Heart right ventricle (tissue), 16 donors: ENCODE data around the gene TADA1. TPM values are rescaled to one million over a fixed set of nuclear protein-coding genes. Genes with fewer than 3 reads are reported as not detected.
"Not testable (repeated sequence)": the region's sequence is repeated elsewhere in the genome, so short reads cannot be mapped to it uniquely, and the experiment has no call there.

Experiments
- ATAC-seq, 8 donors: fragments of 200-7000 bp; cut with Tn5 transposase; one replicate each; pipeline ENCODE4 v1.9.1; 2020; ENCODE audit warnings: mild to moderate bottlenecking in 8 of 8, moderate library complexity in 8 of 8, moderate number of reproducible peaks in 1 of 8
- DNase-seq, 2 donors: peaks; one replicate each; pipeline ENCODE4 v3.0.0-alpha.2; 2020
- H3K27ac ChIP-seq, 10 donors: fragments of 200-600 bp; sonication (generic) in 2 of 10; one replicate each; pipeline versions ENCODE4 v1.5.0 to v1.8.0; 2020 to 2022; ENCODE audit warnings: mild to moderate bottlenecking in 3 of 10
- H3K27me3 ChIP-seq, 7 donors: fragments of 200-600 bp; one replicate each; pipeline ENCODE4 v1.8.0; 2021 to 2022; ENCODE audit warnings: mild to moderate bottlenecking in 2 of 7
- H3K36me3 ChIP-seq, 9 donors: fragments of 200-600 bp; sonication (generic) in 1 of 9; one replicate each; pipeline versions ENCODE4 v1.5.0 to v1.8.0; 2020 to 2022; ENCODE audit warnings: mild to moderate bottlenecking in 2 of 9
- H3K4me1 ChIP-seq, 9 donors: fragments of 200-600 bp; sonication (generic) in 1 of 9; one replicate each; pipeline versions ENCODE4 v1.5.0 to v1.8.0; 2020 to 2022; ENCODE audit warnings: mild to moderate bottlenecking in 4 of 9
- H3K4me3 ChIP-seq, 10 donors: fragments of 200-600 bp; sonication (generic) in 2 of 10; one replicate each; pipeline versions ENCODE4 v1.5.0 to v1.8.0; 2020 to 2022; ENCODE audit warnings: mild to moderate bottlenecking in 7 of 10, moderate library complexity in 2 of 10
- H3K9me3 ChIP-seq, 11 donors: fragments of 200-600 bp in 10 of 11; sonication (generic) in 2 of 11; one replicate each; pipeline versions ENCODE4 v1.5.0 to v1.8.0; 2013 to 2022; ENCODE audit warnings: mild to moderate bottlenecking in 2 of 11, control low read depth in 1 of 11, moderate library complexity in 1 of 11
- CTCF ChIP-seq, 9 donors: fragments of 200-600 bp; sonication (generic) in 2 of 9; IDR thresholded peaks; one replicate each; pipeline versions ENCODE4 v1.5.0 to v1.8.0; 2021 to 2022; ENCODE audit warnings: antibody characterized with exemption in 9 of 9, mild to moderate bottlenecking in 5 of 9, moderate library complexity in 1 of 9
- WGBS, 2 donors: extraction: QIAGEN DNeasy Blood & Tissue Kit; methylation state at CpG; one replicate each; pipeline ENCODE4 v1.1.7; 2013; ENCODE audit warnings: inconsistent platforms in 1 of 2; 5-methylcytosine and 5-hydroxymethylcytosine counted together
- intact Hi-C, 10 donors: fragments of 100-400 bp; cut with DNase I; formaldehyde crosslinking; loops; one replicate each; pipeline versions ENCODE4 v1.11.1 to v1.14.2; 2022
- polyA plus RNA-seq, 2 donors: library from polyadenylated mRNA; stranded (reverse); fragments of 200-250 nt; gene quantifications; one replicate each; pipeline ENCODE4 v1.2.3, GENCODE V29; 2013
- total RNA-seq, 10 donors: library from RNA; stranded (reverse); fragmentation: NEBNext Ultra II Directional in 3 of 10; extraction: Animal tissue kit (Norgen Biotek cat#: 25700) in 3 of 10; gene quantifications; one replicate each; pipeline versions ENCODE4 v1.2.1 to v1.2.4, GENCODE V29; 2021 to 2023
- donor health status: Arrhythmogenic right ventricular cardiomyopathy.
- donor health status: ischemic (EF 13 %, LVEDD 7.1; RV severe dilation, severe dysfunction).
- donor health status: healthy with polysubstance abuse.
- donor health status: DM: no; HTN: yes; CAD: no.
- donor health status: DM: no; HTN: no; CAD: no.
- donor health status: ischemic (EF 25% LVEDD 6.9; RV normal size, moderate dysfunction).
- donor health status: ischemic (EF 25% LVEDD 5.7; RV mildly dilated, moderate dysfunction).
- donor health status: healthy.
- donor health status: DM: yes; HTN: yes; CAD: no.
- donor health status: Ischemic cardiomyopathy.
- donor health status: ischemic (EF 35%, LVEDD 5.7; RV mildly dilated, moderate dysfunction).
- donor health status: nonischemic (EF 11% LVEDD 7.7; RV severe dilation, severe dysfunction).
- donor health status: DM: yes; HTN: yes; CAD: no.
- donor health status: PGD.
- donor health status: ischemic (EF 29% LVEDD 5.4; RV normal size, mild dysfunction).
- donor health status: nonischemic (EF 23%, LVEDD 6.1; RV moderate dilation, normal function).

TADA1 gene
- total and polyA plus RNA-seq, 12 donors: 6.0 to 12.8 (median 8.9) TPM

GRCh38 chr1:166884971-166885370, 8.9 kb upstream of the TADA1 start:
- WGBS, 2 donors: 94% methylated on average over 3 of the region's 3 CpGs
- intact Hi-C loops: loop anchor here in 8 of 10 donors (1.0 to 5.0 kb wide), 4 partner anchors 172 to 174 kb away; no protein-coding TSS in a partner anchor
- Histone ChIP-seq H3K4me3 (no peak overlapping the region), H3K27me3 (peaks cover 0 to 41% (median 30%) of the 10 kb centered on the region in 7 donors), H3K9me3 (no peaks in the 10 kb centered on the region), H3K36me3 (no peaks in the 10 kb centered on the region), H3K27ac (no peak overlapping the region), H3K4me1 (peaks cover 0 to 10% (median 6%) of the 10 kb centered on the region in 9 donors)
- DNase-seq: no peak
- no peak for TF ChIP-seq CTCF (IDR thresholded peaks at IDR 0.05)
- ATAC-seq: no peak

GRCh38 chr1:166884040-166884642, 8.1 kb upstream of the TADA1 start:
- intact Hi-C loops: loop anchor here in 7 of 10 donors (1.0 to 5.0 kb wide), 4 partner anchors 173 to 175 kb away; no protein-coding TSS in a partner anchor
- no peak overlapping the region for H3K27ac ChIP-seq
- no peaks in the 10 kb centered on the region for H3K9me3 ChIP-seq
- DNase-seq (peak; percentile 37 to 49), ATAC-seq (peak; percentile 63 to 93 (median 80))
- peak overlapping the region in 4 of 10 donors; percentile 9 to 23 (median 14) for H3K4me3 ChIP-seq
- TF ChIP-seq CTCF (IDR thresholded peaks at IDR 0.05): peak; percentile 33 to 75 (median 71)
- 10% methylated on average over 44 of the region's 44 CpGs for WGBS, 2 donors
- H3K4me1 ChIP-seq: peaks cover 0 to 10% (median 6%) of the 10 kb centered on the region in 9 donors
- no peaks in the 10 kb centered on the region for H3K36me3 ChIP-seq
- H3K27me3 ChIP-seq: peaks cover 0 to 41% (median 30%) of the 10 kb centered on the region in 7 donors

GRCh38 chr1:166882893-166883292, 6.8 kb upstream of the TADA1 start:
- Histone ChIP-seq H3K36me3 (no peaks in the 10 kb centered on the region), H3K4me1 (peaks cover 0 to 10% (median 6%) of the 10 kb centered on the region in 9 donors), H3K27me3 (peaks cover 0 to 41% (median 30%) of the 10 kb centered on the region in 7 donors), H3K4me3 (no peak overlapping the region), H3K9me3 (no peaks in the 10 kb centered on the region), H3K27ac (no peak overlapping the region)
- no peak for DNase-seq
- intact Hi-C loops: loop anchor here in 3 of 10 donors (2.0 to 5.0 kb wide), 2 partner anchors 174 to 176 kb away; no protein-coding TSS in a partner anchor
- WGBS, 2 donors: 42 to 84% methylated on average over 2 of the region's 2 CpGs
- TF ChIP-seq CTCF (IDR thresholded peaks at IDR 0.05): no peak
- no peak for ATAC-seq

- ATAC-seq, H3K27ac ChIP-seq, DNase-seq, H3K4me3 ChIP-seq, H3K9me3 ChIP-seq, H3K36me3 ChIP-seq: not testable (repeated sequence)
- peaks cover 0 to 14% (median under 1%) of the 10 kb centered on the region in 7 donors for H3K27me3 ChIP-seq
- intact Hi-C loops: loop anchor here in 1 of 10 donors (5.0 kb wide), 1 partner anchor 36 kb away; no protein-coding TSS in a partner anchor
- 94 to 96% methylated on average over 15 to 16 of the region's 21 CpGs for WGBS, 2 donors
- H3K4me1 ChIP-seq: peaks cover 0 to 27% (median 24%) of the 10 kb centered on the region in 9 donors
These were observed 2.3 kb upstream of the TADA1 start for GRCh38 chr1:166878173-166878917.
